Loucy (cell line): ENCODE data around the gene SEPTIN2.
A peak's percentile ranks its signal among the peaks of the same experiment; 100 is the strongest.

Source experiments
- H2AFZ ChIP-seq: fragments of 200-600 bp; sonication (generic); 2 replicates; pipeline ENCODE4 v1.6.0; 2016; ENCODE audit warnings: antibody characterized with exemption, mild to moderate bottlenecking, low read length, moderate library complexity
- H3F3A ChIP-seq: fragments of 200-600 bp; 2 replicates; pipeline ENCODE4 v1.6.0; 2016; ENCODE audit warnings: antibody characterized with exemption, low read depth, mild to moderate bottlenecking
- H3K27me3 ChIP-seq: fragments of 200-600 bp; sonication (generic); 2 replicates; pipeline ENCODE4 v1.6.1; 2014; ENCODE audit warnings: low read length, mild to moderate bottlenecking; ENCODE audit not compliant: insufficient read depth, poor library complexity, severe bottlenecking
- H3K36me3 ChIP-seq: fragments of 200-600 bp; sonication (generic); 2 replicates; pipeline ENCODE4 v1.6.1; 2016; ENCODE audit warnings: low read length; ENCODE audit not compliant: insufficient read depth
- H3K4me1 ChIP-seq: fragments of 200-600 bp; sonication (generic); 2 replicates; pipeline ENCODE4 v1.5.1; 2014; ENCODE audit warnings: low read length, mild to moderate bottlenecking; ENCODE audit not compliant: insufficient read depth, poor library complexity, severe bottlenecking
- H3K4me2 ChIP-seq: fragments of 200-600 bp; sonication (generic); 2 replicates; pipeline ENCODE4 v1.6.0; 2014; ENCODE audit warnings: antibody characterized with exemption, low read length, low read depth, mild to moderate bottlenecking; ENCODE audit not compliant: poor library complexity, severe bottlenecking
- H3K4me3 ChIP-seq: fragments of 200-600 bp; sonication (generic); 2 replicates; pipeline ENCODE4 v1.5.1; 2014; ENCODE audit warnings: low read length, mild to moderate bottlenecking, mixed read lengths; ENCODE audit not compliant: poor library complexity, severe bottlenecking
- H3K79me2 ChIP-seq: fragments of 200-600 bp; sonication (generic); 2 replicates; pipeline ENCODE4 v1.6.1; 2014; ENCODE audit warnings: low read length; ENCODE audit not compliant: insufficient read depth
- H3K9ac ChIP-seq: fragments of 200-600 bp; sonication (generic); 2 replicates; pipeline ENCODE4 v1.6.0; 2014; ENCODE audit warnings: mild to moderate bottlenecking, low read depth, low read length, moderate library complexity; ENCODE audit not compliant: poor library complexity, severe bottlenecking
- H3K9me2 ChIP-seq: fragments of 200-600 bp; sonication (generic); replicated peaks from 2 replicates; pipeline ENCODE4 v1.6.1; 2016; ENCODE audit warnings: low read depth, low read length, mixed read lengths
- H3K9me3 ChIP-seq: fragments of 200-600 bp; sonication (generic); 2 replicates; pipeline ENCODE4 v1.6.1; 2014; ENCODE audit warnings: mild to moderate bottlenecking, antibody characterized with exemption, low read length, low read depth; ENCODE audit not compliant: insufficient read depth
- H4K20me1 ChIP-seq: fragments of 200-600 bp; sonication (generic); 2 replicates; pipeline ENCODE4 v1.6.0; 2014; ENCODE audit warnings: antibody characterized with exemption, low read length, mild to moderate bottlenecking; ENCODE audit not compliant: insufficient read depth, poor library complexity, severe bottlenecking
- CTCF ChIP-seq: fragments of 200-600 bp; sonication (generic); conservative IDR thresholded peaks from 2 replicates; pipeline ENCODE4 v1.5.1; 2014; ENCODE audit warnings: mild to moderate bottlenecking, antibody characterized with exemption, low read length
- EZH2phosphoT487 ChIP-seq: fragments of 200-600 bp; IDR thresholded peaks from 2 replicates; pipeline ENCODE4 v1.6.1; 2018; ENCODE audit warnings: antibody characterized with exemption, mild to moderate bottlenecking, moderate library complexity, borderline replicate concordance

Gene SEPTIN2

GRCh38 chr2:241323778-241324177, 8.1 kb downstream of the SEPTIN2 start:
- H3K4me3 ChIP-seq: no peak overlapping the region
- H3K79me2 ChIP-seq: peaks cover 94% of the 10 kb centered on the region
- no peak overlapping the region for H3K9ac ChIP-seq
- H3K36me3 ChIP-seq: peaks cover 49% of the 10 kb centered on the region
- TF ChIP-seq CTCF (no peak), EZH2phosphoT487 (no peak)
- no peaks in the 10 kb centered on the region for H3F3A ChIP-seq
- H2AFZ ChIP-seq: no peak overlapping the region
- peak overlapping the region; percentile 49 for H3K4me2 ChIP-seq
- no peaks in the 10 kb centered on the region for H3K9me3 ChIP-seq
- no peaks in the 10 kb centered on the region for H3K27me3 ChIP-seq
- peaks cover 76% of the 10 kb centered on the region for H4K20me1 ChIP-seq
- H3K9me2 ChIP-seq: no peaks in the 10 kb centered on the region
- H3K4me1 ChIP-seq: peaks cover 44% of the 10 kb centered on the region

GRCh38 chr2:241324775-241325174, 9.1 kb downstream of the SEPTIN2 start:
- Histone ChIP-seq H3F3A (no peaks in the 10 kb centered on the region), H3K27me3 (no peaks in the 10 kb centered on the region), H3K9me2 (no peaks in the 10 kb centered on the region), H3K4me1 (peaks cover 35% of the 10 kb centered on the region), H3K79me2 (peaks cover 87% of the 10 kb centered on the region), H3K4me2 (peak overlapping the region; percentile 49), H4K20me1 (peaks cover 66% of the 10 kb centered on the region), H3K9ac (no peak overlapping the region), H3K4me3 (no peak overlapping the region), H2AFZ (no peak overlapping the region), H3K36me3 (peaks cover 56% of the 10 kb centered on the region), H3K9me3 (no peaks in the 10 kb centered on the region)
- TF ChIP-seq EZH2phosphoT487: no peak
- no peak for TF ChIP-seq CTCF

GRCh38 chr2:241325257-241325656, 9.5 kb downstream of the SEPTIN2 start:
- Histone ChIP-seq H4K20me1 (peaks cover 62% of the 10 kb centered on the region), H3K9me3 (no peaks in the 10 kb centered on the region), H3K27me3 (no peaks in the 10 kb centered on the region), H3K4me2 (peak overlapping the region; percentile 19), H3K79me2 (peaks cover 85% of the 10 kb centered on the region), H2AFZ (no peak overlapping the region), H3K36me3 (peaks cover 61% of the 10 kb centered on the region), H3F3A (no peaks in the 10 kb centered on the region), H3K9me2 (no peaks in the 10 kb centered on the region), H3K4me3 (no peak overlapping the region), H3K4me1 (peaks cover 30% of the 10 kb centered on the region), H3K9ac (no peak overlapping the region)
- TF ChIP-seq CTCF (no peak), EZH2phosphoT487 (no peak)
